ENCODE data around the gene FAF1.

- TF ChIP-seq POLR2A (IDR thresholded peaks at IDR 0.05), result no peak
- TF ChIP-seq CTCF (IDR thresholded peaks at IDR 0.05), result no peak
- TF ChIP-seq POLR2AphosphoS5 (IDR thresholded peaks at IDR 0.05), result no peak
- no peak for TF ChIP-seq EP300 (IDR thresholded peaks at IDR 0.05)
Measured at GRCh38 chr1:50898773-50899172, 61.3 kb downstream of the FAF1 start.
